GM12891 (cell line): Measurements from ENCODE around the gene CLASP2.

Experiments used
- POLR2A ChIP-seq: IDR thresholded peaks from 2 replicates; pipeline ENCODE4 v1.6.1; 2011; ENCODE audit warnings: low read depth, low read length, control low read depth
- POLR2AphosphoS5 ChIP-seq: IDR thresholded peaks from 2 replicates; pipeline ENCODE4 v1.6.1; 2011; ENCODE audit warnings: low read depth, low read length, control low read depth
- POU2F2 ChIP-seq: IDR thresholded peaks from 2 replicates; pipeline ENCODE4 v1.6.1; 2011; ENCODE audit warnings: low read depth, mild to moderate bottlenecking, control low read depth, low read length, moderate library complexity
- TAF1 ChIP-seq: IDR thresholded peaks from 2 replicates; pipeline ENCODE4 v1.6.1; 2011; ENCODE audit warnings: low read depth, low read length, control low read depth

- TF ChIP-seq POLR2A (no peak), TAF1 (no peak), POU2F2 (no peak), POLR2AphosphoS5 (no peak)
These were observed 142.7 kb downstream of the CLASP2 start for GRCh38 chr3:33575311-33575710.
